Measurements from ENCODE around the gene TMEM9B.

TMEM9B gene

GRCh38 chr11:8967184-8967583 lies 2.9 kb upstream of the TMEM9B start:
- no peaks in the 10 kb centered on the region for H3K9me3 ChIP-seq
- TF ChIP-seq CTCF (IDR thresholded peaks at IDR 0.05; ENCODE audit: low read depth, low read length): no peak

GRCh38 chr11:8963569-8964323 lies 496 bp downstream of the TMEM9B start:
- TF ChIP-seq CTCF (IDR thresholded peaks at IDR 0.05; ENCODE audit: low read depth, low read length): no peak
- Histone ChIP-seq H3K4me1 (no peaks in the 10 kb centered on the region), H3K9me3 (no peaks in the 10 kb centered on the region), H3K4me3 (ENCODE audit: low read depth, low read length) (peak overlapping the region; percentile 75), H3K36me3 (no peaks in the 10 kb centered on the region), H3K27me3 (no peaks in the 10 kb centered on the region)
- peak; percentile 61 for DNase-seq

More at GRCh38 chr11:8967184-8967583, 2.9 kb upstream of the TMEM9B start:
- Histone ChIP-seq H3K4me1 (no peaks in the 10 kb centered on the region), H3K27me3 (no peaks in the 10 kb centered on the region), H3K4me3 (ENCODE audit: low read depth, low read length) (no peak overlapping the region), H3K36me3 (no peaks in the 10 kb centered on the region)
- no peak for DNase-seq

- no peak for TF ChIP-seq CTCF (IDR thresholded peaks at IDR 0.05; ENCODE audit: low read depth, low read length)
- no peaks in the 10 kb centered on the region for H3K27me3 ChIP-seq
- DNase-seq: no peak
- H3K36me3 ChIP-seq: no peaks in the 10 kb centered on the region
- H3K9me3 ChIP-seq: no peaks in the 10 kb centered on the region
- no peaks in the 10 kb centered on the region for H3K4me1 ChIP-seq
- H3K4me3 ChIP-seq (ENCODE audit: low read depth, low read length): no peak overlapping the region
These were observed 1.4 kb downstream of the TMEM9B start for GRCh38 chr11:8962841-8963240.

- H3K4me3 ChIP-seq (ENCODE audit: low read depth, low read length): no peak overlapping the region
- no peaks in the 10 kb centered on the region for H3K36me3 ChIP-seq
- TF ChIP-seq CTCF (IDR thresholded peaks at IDR 0.05; ENCODE audit: low read depth, low read length): no peak
These were observed 2.8 kb downstream of the TMEM9B start for GRCh38 chr11:8961401-8961800.

GRCh38 chr11:8959546-8960166 lies 4.6 kb downstream of the TMEM9B start:
- TF ChIP-seq CTCF (IDR thresholded peaks at IDR 0.05; ENCODE audit: low read depth, low read length): peak; percentile 55
- H3K36me3 ChIP-seq: no peaks in the 10 kb centered on the region
- peak; percentile 9 for DNase-seq
- no peaks in the 10 kb centered on the region for H3K9me3 ChIP-seq
- H3K27me3 ChIP-seq: no peaks in the 10 kb centered on the region
- no peaks in the 10 kb centered on the region for H3K4me1 ChIP-seq
- no peak overlapping the region for H3K4me3 ChIP-seq (ENCODE audit: low read depth, low read length)

More at GRCh38 chr11:8961401-8961800, 2.8 kb downstream of the TMEM9B start:
- Histone ChIP-seq H3K4me1 (no peaks in the 10 kb centered on the region), H3K9me3 (no peaks in the 10 kb centered on the region), H3K27me3 (no peaks in the 10 kb centered on the region)
- no peak for DNase-seq

- no peak for DNase-seq
- Histone ChIP-seq H3K36me3 (no peaks in the 10 kb centered on the region), H3K27me3 (no peaks in the 10 kb centered on the region), H3K4me3 (ENCODE audit: low read depth, low read length) (no peak overlapping the region), H3K4me1 (no peaks in the 10 kb centered on the region), H3K9me3 (no peaks in the 10 kb centered on the region)
- no peak for TF ChIP-seq CTCF (IDR thresholded peaks at IDR 0.05; ENCODE audit: low read depth, low read length)
These were observed 7.4 kb downstream of the TMEM9B start for GRCh38 chr11:8956860-8957259.

Measured in BE2C (cell line).